ENCODE measurements around the gene SPANXN4. TPM values are rescaled to one million over a fixed set of nuclear protein-coding genes. Genes with fewer than 3 reads are reported as not detected.

SPANXN4 gene
- total and polyA plus RNA-seq, 9 of the 15 experiments (the other 6 are each of a cell fraction or from before 2014, with no cell fraction given): not detected

GRCh38 chrX:143047511-143047910 is 21.8 kb downstream of the SPANXN4 start:
- 6% methylated on average over 2 of the region's 2 CpGs for WGBS (ENCODE audit: insufficient coverage, low coverage, missing lambda C conversion rate)
- no peaks in the 10 kb centered on the region for H3K27me3 ChIP-seq (ENCODE audit: control insufficient read depth in 2 of 2, insufficient read depth in 2 of 2, low read length in 2 of 2)
- H3K9me3 ChIP-seq (replicated peaks; ENCODE audit: control insufficient read depth, insufficient read depth, low read depth, low read length): no peaks in the 10 kb centered on the region
- DNase-seq (ENCODE audit: extremely low read depth in 1 of 4, low spot score in 3 of 4) (no peak), FAIRE-seq (no peak), ATAC-seq (no peak)
- H4K20me1 ChIP-seq (replicated peaks; ENCODE audit: control insufficient read depth, insufficient read depth, low read length): no peaks in the 10 kb centered on the region
- ChIA-PET POLR2A (no interaction called here), CTCF (ENCODE audit: low intra/inter-chr PET ratio) (no interaction called here)
- intact Hi-C loops (cut with micrococcal nuclease): no loop called here
- H3K79me2 ChIP-seq (ENCODE audit: control insufficient read depth, insufficient read depth, low read length): no peaks in the 10 kb centered on the region
- no TSS peak for BruUV-seq (replicated peaks)
- no peak overlapping the region for H2AFZ ChIP-seq (ENCODE audit: low read depth, low read length)
- H3K4me3 ChIP-seq: no peak overlapping the region
- in situ Hi-C loops (cut with MboI): no loop called here
- H3K27ac ChIP-seq (ENCODE audit: extremely low read depth, low read depth, low read length): no peak overlapping the region
- H3K9ac ChIP-seq (ENCODE audit: insufficient read depth in 1 of 2, low read depth in 2 of 2, low read length in 2 of 2): no peak overlapping the region
- no peaks in the 10 kb centered on the region for H3K9me1 ChIP-seq (ENCODE audit: control insufficient read depth, insufficient read depth, low read length)
- H3K4me1 ChIP-seq (replicated peaks in 1 of 2; ENCODE audit: control insufficient read depth in 2 of 2, insufficient read depth in 2 of 2, low read length in 2 of 2): no peaks in the 10 kb centered on the region
- H3K4me2 ChIP-seq (ENCODE audit: insufficient read depth, low read length): no peak overlapping the region
- no peaks in the 10 kb centered on the region for H3K36me3 ChIP-seq (ENCODE audit: control insufficient read depth, insufficient read depth, low read length)
- TF ChIP-seq BMI1 (IDR thresholded peaks at IDR 0.05; ENCODE audit: low read length): no peak
- TF ChIP-seq EP400 (IDR thresholded peaks at IDR 0.05): no peak
- TF ChIP-seq KAT8 (IDR thresholded peaks at IDR 0.05; ENCODE audit: low read depth): no peak
- no peak for TF ChIP-seq ZNF444 (CRISPR knock-in tag; IDR thresholded peaks at IDR 0.05)
- TF ChIP-seq MXI1 (IDR thresholded peaks at IDR 0.05; ENCODE audit: low read depth, low read length): no peak
- no peak for TF ChIP-seq CHAMP1 (IDR thresholded peaks at IDR 0.05)
- TF ChIP-seq TRIM28 (IDR thresholded peaks at IDR 0.05): no peak
- no peak for TF ChIP-seq CC2D1A (IDR thresholded peaks at IDR 0.05)
- no peak for TF ChIP-seq ELK3 (CRISPR knock-in tag; IDR thresholded peaks at IDR 0.05)
- TF ChIP-seq CHD7 (IDR thresholded peaks at IDR 0.05; ENCODE audit: low read depth, low read length): no peak

Measured in K562 (cell line).